Kasumi-1 (cell line): ENCODE results near the gene SSR4.
"Not testable (repeated sequence)": the region's sequence is repeated elsewhere in the genome, so short reads cannot be mapped to it uniquely, and the experiment has no call there.

Source experiments
- DNase-seq, 2 experiments: peaks; one replicate each; lab custom pipeline; 2025; lab: John Stamatoyannopoulos, UW

Gene SSR4

DNA sequence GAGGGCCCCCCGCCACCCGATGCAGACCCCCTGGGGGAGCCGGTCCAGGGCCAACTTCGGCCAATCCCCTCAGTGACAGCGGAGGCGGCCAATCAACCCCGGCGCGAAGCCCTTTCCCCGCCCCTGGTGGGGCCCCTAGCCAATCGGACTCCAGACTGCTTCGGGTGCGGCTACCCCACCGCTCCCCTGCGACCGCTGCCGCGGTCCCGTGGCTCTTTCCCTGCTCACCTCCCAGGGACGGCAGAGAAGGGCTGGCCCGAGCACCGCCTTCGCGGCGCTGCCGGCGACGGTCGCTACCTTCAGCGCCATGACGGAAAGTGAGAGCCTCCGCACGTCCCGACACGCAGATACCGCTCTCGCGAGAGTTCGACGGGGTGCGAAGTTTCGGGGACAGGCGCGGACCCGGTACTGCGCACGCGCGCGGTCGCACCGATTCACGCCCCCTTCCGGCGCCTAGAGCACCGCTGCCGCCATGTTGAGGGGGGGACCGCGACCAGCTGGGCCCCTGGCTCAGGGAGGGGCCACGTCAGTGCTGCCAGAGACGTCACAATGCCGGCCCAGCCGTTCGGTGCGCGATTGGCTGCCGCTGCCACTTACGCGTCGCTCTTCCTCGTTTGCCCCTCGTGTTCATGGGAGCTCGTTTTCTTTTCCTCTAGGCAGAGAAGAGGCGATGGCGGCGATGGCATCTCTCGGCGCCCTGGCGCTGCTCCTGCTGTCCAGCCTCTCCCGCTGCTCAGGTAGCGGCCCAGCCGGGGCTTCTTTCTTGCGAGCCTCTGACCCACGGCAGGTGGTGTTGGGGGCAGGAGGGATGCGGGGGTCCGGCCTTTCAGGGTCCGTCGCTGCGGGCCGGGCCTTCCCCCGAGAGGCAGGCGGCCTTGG is at the start of gene SSR4, which contains the start of gene IDH3G:
TSS of gene SSR4 (plus strand) at position 651 of the 879 bp plus-strand sequence. CDS start at position 671, 20 bp downstream.
TSS of gene IDH3G (minus strand) at position 358 of the 879 bp plus-strand sequence. CDS start at position 309, 49 bp downstream.
- DNase-seq: peak; percentile 89 to 93

DNA sequence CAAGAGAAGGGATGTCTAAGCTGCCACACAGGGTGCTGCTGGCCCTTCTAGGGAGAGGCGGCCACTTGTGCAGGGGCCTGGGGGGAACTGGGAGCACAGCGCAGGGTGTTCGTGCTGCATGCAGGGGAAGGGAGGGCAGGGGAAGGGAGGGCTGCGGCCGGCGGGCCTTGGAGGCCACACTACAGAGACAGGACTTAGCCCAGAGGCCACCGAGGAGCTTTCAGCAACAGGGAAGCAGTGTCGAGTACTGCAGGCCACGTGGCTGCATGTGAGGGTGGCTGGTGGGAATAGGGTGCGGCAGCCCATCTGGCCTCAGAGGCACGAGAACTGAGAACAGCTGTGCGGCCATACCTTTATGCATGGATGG is 49.4 kb upstream of the SSR4 start:
- not testable (repeated sequence) for DNase-seq

DNA sequence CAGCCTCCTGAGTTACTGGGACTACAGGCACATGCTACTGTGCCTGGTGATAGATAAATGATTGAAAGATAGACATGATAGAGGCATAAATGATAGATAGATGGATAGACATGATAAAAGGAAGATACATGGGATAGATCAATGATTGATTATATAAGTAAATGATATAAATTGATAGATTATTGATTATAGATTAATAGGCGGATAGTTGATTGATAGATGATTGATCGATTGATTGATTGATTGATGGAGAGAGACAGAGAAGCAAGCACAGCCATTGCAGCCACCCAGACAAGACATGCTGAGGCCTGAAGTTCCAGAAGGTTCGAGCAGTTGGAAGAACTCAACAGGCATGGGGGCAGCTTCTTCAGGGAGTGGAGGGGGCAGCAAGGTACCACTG is 48.1 kb upstream of the SSR4 start:
- DNase-seq: no peak

DNA sequence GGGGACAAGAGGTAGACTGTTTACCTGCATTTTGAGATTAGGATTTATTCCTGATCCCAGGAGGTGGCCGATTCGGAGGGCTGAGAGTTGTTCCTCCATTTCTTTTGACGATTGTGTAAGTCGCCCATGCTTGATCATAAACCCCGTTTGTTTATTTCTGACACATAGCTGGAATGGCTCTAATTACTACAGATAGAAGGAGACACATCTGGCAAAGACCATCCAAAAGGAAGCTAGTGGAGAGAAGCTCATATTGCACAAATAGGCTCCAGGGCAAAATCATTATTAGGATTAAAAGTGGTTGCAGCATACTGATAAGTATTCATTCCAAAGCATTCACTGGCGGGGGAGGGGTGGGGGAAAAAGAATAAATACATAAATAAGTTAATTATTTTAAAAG is 47.5 kb upstream of the SSR4 start:
- not testable (repeated sequence) for DNase-seq

DNA sequence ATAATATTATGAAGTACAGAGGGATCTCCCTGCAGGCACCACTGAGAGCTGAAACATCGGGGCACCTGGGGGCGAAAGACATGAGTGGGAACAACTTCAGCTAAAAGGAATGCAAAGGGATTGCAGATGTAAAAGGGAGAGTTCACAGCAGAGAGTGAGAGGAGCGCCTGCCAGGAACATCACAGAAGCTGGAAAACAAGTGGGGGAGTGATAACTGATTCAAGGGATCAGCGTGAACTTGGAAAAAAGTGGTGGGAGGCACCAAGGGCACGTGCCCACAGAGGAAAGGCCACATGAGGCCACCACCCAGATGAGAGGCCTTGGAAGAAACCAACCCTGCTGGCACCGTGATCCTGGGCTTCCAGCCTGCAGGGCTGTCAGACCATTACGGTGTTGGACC is 45.5 kb upstream of the SSR4 start:
- DNase-seq: not testable (repeated sequence)

DNA sequence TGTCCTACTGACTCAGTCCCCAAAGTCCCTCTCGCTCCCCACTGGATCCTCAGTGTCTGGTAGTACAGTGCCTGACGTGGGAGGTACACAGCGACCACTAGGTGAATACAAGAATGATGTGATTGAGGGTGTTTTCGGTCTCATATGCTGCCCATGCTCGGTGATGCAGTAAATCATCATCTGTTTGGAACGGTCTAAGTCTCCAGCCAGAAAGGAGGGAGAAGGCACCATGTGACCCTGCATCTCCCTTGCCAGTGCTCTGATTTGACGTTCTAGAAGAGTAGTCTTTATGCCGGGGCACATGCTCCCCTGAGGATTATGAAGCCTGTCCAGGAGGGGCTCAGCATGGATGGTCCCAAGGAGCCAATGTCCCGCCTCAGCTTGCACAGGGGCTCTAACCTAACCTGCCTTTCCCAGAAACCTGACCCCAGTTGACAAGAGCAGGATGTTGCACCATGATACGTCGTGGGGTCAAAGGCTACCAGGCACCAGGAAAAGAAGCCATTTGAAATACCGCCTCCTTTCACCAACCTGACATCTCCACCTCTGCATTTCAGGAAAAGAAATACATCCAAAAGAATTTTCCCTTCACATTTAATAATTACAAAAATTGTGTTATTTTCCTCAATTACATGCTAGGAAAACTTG is 44.2 kb upstream of the SSR4 start:
- DNase-seq: no peak

DNA sequence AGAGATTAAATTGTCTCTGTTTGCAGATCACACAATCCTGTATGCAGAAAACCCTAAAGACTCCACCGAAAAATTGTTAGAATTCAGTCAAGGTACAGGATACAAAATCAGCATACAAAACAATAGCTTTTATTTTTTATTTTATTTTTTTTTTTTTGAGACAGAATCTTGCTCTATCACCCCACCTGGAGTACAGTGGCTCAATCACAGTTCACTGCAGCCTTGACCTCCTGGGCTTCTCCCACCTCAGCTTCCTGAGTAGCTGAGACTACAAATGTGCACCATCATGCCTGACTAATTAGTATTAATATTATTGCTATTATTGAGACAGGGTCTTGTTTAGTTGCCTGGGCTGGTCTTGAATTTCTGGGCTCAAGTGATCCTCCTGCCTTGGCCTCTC is 39.3 kb upstream of the SSR4 start:
- no peak for DNase-seq

DNA sequence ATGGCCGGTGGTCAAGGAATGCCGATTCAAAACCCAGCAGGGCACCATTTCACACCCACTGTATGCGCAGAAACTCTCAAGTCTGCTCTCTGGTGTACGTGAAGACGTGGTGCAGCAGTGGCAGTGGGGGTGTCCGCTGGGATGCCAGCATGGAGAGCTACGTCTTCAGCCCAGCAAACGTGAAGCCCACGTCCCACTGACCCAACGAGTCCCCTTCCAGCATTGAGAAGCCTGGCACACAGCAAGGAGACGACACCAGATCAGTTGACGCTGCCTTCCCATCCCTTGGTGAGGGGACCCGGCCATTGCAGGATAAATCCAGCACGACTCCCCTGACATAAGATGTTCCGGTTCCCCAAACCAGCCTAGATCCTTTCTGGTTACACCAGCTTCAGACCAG is 32.6 kb upstream of the SSR4 start:
- no peak for DNase-seq

DNA sequence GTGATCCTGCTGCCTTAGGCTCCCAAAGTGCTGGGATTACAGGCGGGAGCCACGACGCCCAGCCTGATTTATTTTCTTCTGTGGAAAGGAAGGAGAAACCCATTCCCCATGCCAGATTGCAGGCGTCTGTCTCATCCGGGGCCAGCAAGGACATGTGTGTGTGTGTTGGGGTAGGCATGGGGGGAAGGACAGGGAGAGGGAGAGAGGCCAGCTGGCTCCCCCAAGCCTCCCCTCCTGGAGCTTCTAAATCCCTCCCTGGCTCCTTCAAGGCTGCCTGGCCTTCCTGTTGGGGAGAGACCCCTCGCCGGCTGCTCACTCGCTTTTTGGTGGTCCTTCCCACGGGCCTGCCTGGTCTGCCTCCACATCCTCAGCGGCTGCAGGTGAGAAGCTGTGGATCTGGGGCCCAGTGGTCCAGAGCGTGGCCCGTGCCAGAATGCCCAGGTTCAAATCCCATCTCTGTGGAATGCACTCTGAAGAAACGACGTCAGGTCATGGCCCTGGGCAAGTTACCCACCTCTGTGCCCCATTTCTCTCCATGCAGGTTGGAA is 31.8 kb upstream of the SSR4 start:
- no peak for DNase-seq

DNA sequence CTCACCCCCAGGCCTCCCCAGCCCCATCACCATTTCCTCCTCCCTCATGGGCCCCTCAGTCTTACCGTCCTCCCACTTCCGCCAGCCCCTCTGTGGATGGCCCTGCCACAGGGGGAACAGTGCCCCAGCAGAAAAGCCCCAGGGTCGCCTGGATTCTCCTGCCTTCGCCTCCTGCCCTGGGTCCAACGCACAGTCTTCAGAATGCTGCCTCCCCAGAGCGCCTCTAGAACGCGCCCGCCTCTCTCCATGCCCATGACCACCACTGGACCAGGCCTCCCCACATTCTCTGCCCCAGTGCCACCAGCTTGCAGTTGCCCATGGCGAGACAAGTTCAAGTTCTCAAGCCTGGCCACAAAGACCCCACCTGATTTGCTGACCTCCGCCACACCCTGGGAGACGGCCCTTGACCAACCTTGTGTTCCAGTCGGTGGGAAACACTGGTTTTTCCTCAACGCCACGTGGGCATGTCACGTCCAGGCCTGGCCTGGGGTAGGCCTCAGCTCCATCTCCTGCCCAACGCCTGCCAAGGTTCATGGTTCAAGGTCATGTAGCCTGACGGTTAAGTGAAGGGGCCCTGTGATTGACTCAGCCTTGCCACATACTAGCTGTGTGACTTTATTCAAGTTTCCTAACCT is 31.1 kb upstream of the SSR4 start:
- DNase-seq: no peak

DNA sequence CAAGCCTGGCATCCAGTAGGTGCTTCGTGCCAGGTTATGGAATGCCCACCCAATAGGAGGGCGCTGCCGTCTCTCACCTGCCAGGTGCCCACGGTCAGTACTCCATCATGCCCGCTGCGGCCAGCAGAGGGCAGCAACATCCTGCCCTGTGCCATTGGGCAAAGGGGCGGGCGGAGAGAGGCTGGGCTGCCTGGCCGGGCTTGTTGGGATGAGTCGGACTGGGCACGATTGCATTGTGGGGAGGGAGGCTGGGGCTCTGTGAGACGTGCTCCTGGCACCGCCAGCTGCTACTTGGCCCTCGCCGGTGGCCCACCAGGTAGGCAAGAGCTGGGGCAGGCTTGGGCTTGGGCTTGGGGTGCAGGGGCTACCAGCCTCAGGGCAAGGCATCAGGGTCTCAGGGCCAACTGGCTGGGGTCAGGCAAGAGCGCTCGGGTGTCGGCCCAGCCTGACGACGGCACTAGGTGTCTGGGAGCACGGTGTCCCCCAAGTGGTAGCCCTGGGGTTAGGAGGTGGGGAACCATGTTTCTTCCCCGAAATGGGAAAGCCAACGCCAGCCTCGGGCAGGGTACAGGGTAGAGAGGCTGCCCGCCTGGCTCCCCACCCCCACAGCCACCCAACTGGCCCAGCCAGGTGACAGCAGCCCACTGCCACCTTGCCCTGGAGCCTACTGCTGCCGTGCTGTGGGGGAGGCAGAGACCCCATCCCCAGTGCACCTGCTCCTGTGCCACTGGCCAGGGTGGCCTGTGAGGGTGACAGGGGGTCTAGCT is 30.3 kb upstream of the SSR4 start, which contains the start of gene PLXNB3:
TSS of gene PLXNB3 (plus strand) at position 261 of the 767 bp plus-strand sequence. CDS start 1,287 bp downstream, outside the sequence.
- peak; percentile 9 to 43 for DNase-seq

DNA sequence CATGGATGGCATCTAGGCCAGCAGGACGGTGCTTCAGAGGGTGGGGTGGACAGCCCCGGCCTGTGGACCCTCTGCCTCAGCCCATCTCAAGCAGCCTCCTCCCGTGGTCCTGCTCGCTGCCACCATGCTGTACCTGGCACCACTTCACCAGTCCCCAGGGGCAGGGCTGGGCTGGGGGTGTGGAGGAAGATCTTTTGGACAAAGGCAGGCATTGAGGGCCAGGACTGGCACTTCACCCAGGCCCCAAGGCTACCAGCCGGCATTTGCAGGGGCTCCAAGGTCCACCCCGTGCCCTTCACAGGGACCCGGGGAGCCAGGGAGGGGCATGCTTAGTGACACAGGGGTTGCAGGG is 29.7 kb upstream of the SSR4 start:
- no peak for DNase-seq

DNA sequence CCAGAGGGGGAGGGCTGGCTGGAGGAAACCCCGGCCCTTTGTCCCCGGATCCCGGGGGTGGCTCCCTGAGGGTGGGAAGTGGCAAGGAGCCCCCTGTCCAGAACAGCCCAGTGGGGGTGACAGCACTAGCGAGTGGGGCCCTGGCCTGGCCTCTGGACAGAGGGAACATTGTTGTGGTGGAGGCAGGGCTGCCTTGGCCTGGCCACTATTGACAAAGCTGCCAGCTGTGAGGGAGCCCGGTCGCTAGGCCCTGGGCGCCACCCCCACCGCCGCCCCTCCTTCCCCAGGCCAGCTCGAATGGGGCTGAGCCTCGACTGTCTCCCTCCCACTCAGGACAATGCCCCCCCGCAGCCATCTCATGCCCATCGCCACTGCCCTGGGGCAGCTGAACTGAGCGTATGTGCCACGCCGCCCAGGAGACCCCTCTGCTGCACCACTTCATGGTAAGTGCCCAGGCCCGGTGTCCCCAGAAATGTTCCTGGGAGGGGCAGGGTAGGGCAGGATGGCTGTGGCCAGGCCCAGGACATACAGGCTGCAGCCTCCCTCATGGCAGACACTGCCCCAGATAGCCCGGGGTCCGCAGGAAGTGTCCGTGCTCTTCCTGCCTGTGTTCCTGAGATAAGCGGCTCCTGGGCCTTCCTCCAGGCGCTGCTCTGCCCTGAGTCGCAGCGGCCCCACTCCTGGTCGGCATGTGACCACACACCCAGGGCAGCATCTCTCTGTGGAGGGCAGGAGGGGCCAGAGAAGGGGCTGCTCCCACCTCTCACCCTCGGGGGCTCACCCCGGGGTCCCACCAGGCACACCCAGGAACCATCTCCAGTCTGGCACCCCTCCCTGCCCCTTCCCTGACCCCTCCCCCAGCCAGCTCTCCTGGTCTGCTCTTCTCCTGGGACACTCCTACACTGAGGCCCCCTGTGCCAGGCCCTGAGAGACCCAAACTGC is 29.1 kb upstream of the SSR4 start:
- no peak for DNase-seq

DNA sequence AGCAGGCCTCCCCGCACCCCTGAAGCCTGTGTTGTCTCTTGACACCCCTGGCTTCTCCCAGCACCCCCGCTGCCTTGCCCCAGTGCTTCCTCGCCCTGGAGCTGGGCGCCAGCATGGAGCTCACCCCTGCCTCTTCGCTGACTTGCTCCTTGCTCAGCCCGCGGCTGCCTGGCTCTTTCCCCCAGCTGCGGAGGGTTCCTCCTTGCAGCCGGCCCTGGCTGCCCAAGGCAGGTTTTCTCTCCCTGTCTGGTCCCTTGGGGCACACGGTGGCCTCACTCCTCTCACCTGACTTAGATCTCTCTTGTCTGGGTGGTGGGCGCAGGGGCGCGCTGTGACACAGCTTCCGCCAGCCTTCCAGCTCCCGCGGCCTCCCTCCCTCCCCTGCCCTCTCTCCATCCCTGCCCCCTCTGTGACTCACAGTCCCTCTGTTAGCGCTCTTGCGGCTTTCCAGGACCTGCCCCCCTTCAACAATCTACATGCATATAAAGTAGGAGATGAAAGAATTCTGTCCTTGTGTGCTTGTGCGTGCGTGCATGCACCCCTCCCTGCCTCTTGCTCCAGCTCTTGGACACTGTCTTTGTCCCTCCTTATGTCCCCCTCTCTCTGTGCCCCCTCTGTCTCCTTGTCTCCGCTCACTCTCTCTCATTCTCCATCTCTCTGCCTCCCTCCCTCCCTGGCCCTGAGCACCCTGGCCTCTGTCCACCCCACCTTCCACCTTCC is 28.2 kb upstream of the SSR4 start:
- peak; percentile 63 to 65 for DNase-seq

DNA sequence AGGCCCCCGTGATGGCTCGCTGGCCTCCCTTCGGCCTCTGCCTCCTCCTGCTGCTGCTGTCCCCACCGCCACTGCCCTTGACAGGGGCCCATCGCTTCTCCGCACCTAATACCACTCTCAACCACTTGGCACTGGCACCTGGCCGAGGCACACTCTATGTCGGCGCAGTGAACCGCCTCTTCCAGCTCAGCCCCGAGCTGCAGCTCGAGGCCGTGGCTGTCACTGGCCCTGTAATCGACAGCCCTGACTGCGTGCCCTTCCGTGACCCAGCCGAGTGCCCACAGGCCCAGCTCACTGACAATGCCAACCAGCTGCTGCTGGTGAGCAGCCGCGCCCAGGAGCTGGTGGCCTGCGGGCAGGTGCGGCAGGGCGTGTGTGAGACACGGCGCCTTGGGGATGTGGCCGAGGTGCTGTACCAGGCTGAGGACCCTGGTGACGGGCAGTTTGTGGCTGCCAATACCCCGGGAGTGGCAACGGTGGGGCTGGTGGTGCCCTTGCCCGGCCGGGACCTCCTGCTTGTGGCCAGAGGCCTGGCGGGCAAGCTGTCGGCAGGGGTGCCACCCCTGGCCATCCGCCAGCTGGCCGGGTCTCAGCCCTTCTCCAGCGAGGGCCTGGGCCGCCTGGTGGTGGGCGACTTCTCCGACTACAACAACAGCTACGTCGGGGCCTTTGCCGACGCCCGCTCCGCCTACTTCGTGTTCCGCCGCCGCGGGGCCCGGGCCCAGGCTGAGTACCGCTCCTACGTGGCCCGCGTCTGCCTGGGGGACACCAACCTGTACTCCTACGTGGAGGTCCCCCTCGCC is 27.4 kb upstream of the SSR4 start:
- no peak for DNase-seq

DNA sequence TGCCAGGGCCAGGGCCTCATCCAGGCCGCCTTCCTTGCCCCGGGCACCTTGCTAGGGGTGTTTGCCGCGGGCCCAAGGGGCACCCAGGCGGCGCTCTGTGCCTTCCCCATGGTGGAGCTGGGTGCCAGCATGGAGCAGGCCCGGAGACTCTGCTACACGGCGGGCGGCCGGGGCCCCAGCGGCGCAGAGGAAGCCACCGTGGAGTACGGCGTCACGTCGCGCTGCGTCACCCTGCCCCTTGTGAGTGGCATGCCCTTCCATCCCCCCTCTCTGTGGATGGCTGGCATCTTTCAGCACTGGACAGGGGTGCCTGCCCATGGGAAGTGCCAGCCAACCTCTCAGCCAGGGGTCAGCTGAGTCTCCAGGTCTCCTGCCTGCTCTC is 26.8 kb upstream of the SSR4 start:
- no peak for DNase-seq

DNA sequence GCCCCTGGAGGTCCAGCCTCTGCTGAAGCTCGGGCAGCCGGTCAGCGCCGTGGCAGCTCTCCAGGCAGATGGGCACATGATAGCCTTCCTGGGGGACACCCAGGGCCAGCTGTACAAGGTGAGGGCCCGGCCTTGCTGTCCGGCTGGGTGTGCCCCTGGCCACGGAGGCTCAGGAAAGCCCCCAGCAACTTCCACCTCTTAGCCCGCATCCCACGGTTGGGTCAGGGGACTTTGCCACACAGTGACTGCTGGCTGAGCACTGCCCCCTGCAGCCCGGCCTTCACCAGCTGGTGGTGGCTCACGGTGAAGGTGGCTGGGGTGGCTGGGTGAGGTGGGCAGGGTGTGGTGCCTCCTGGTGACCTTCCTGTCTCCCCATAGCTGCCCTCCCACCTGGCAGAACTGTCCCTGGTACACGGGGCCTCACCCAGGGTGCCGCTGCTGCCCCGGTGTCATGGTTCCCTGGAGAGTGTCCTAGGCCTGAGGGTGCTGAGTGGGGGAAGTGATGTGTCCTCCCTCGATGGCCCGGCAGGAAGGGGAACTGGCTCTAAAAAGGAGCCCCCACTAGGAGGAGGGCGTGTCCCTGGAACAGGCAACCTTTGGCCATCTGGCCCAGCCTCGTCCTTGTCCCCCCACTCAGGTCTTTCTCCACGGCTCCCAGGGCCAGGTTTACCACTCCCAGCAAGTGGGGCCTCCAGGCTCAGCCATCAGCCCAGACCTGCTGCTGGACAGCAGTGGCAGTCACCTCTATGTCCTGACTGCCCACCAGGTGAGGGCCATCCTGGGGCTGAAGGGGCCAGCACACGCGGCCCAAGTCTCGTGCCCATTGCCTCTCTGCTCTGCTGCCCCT is 25.9 kb upstream of the SSR4 start:
- DNase-seq: no peak
